H1 (cell line): ENCODE data around the gene ARL3. TPM values are rescaled to one million over a fixed set of nuclear protein-coding genes. Genes with fewer than 3 reads are reported as not detected.

Experiments used
- CTCF ChIA-PET: fragments of 300-600 bp; sonication (Branson Sonifier 250); formaldehyde crosslinking; loops from one replicate; lab custom pipeline; 2021; ENCODE audit not compliant: partially characterized antibody; lab: Charles Lee
- POLR2A ChIA-PET: fragments of 300-600 bp; sonication (Branson Sonifier 250); formaldehyde crosslinking; loops from one replicate; lab custom pipeline; 2021; ENCODE audit warnings: inconsistent platforms; ENCODE audit not compliant: partially characterized antibody; lab: Charles Lee
- DNase-seq, 2 experiments: peaks; one replicate each; pipeline versions ENCODE4 v3.0.0 to v3.0.0-alpha.2; 2010 to 2022; ENCODE audit warnings: low spot score in 2 of 2, low read depth in 1 of 2, mixed read lengths in 1 of 2
- FAIRE-seq: peaks from 2 replicates; lab custom pipeline; 2011; peaks lifted over from hg19 to GRCh38; lab: Jason Lieb, UNC
- H2AFZ ChIP-seq: 2 replicates; pipeline ENCODE4 v1.8.1; 2012; ENCODE audit warnings: low read length, inconsistent platforms
- H2AK5ac ChIP-seq: 2 replicates; pipeline ENCODE4 v1.6.1; 2013; ENCODE audit warnings: low read depth, low read length
- H2BK120ac ChIP-seq: replicated peaks from 2 replicates; pipeline ENCODE3; 2013; ENCODE audit warnings: low read depth, low read length, inconsistent platforms
- H2BK12ac ChIP-seq: 2 replicates; pipeline ENCODE4 v1.6.1; 2013; ENCODE audit warnings: low read depth, low read length
- H2BK15ac ChIP-seq: 2 replicates; pipeline ENCODE4 v1.6.1; 2013; ENCODE audit warnings: low read length
- H2BK20ac ChIP-seq: 2 replicates; pipeline ENCODE4 v1.6.1; 2013; ENCODE audit warnings: low read length
- H2BK5ac ChIP-seq: 2 replicates; pipeline ENCODE4 v1.6.1; 2013; ENCODE audit warnings: low read depth, low read length
- H3K14ac ChIP-seq: 2 replicates; pipeline ENCODE4 v1.6.1; 2013; ENCODE audit warnings: inconsistent platforms; ENCODE audit not compliant: insufficient read length
- H3K18ac ChIP-seq: 2 replicates; pipeline ENCODE4 v1.6.1; 2013; ENCODE audit warnings: low read length; ENCODE audit errors: extremely low read depth
- H3K23ac ChIP-seq: 2 replicates; pipeline ENCODE4 v1.6.1; 2013; ENCODE audit warnings: inconsistent platforms; ENCODE audit not compliant: insufficient read length
- H3K23me2 ChIP-seq: 2 replicates; pipeline ENCODE4 v1.6.1; 2013; ENCODE audit warnings: low read depth, low read length
- H3K27ac ChIP-seq: 2 replicates; pipeline ENCODE4 v1.6.1; 2011; ENCODE audit warnings: low read depth, low read length, inconsistent platforms
- H3K27me3 ChIP-seq, 4 experiments: replicated peaks in 1 of 4; 1 replicate in 1 of 4; 2 replicates in 3 of 4; pipeline versions ENCODE4 v1.6.1 to v1.8.1; 2011 to 2013; ENCODE audit warnings: low read length in 3 of 4, mild to moderate bottlenecking in 3 of 4, inconsistent platforms in 2 of 4, mixed read lengths in 2 of 4, moderate library complexity in 1 of 4; ENCODE audit not compliant: control insufficient read depth in 3 of 4, insufficient read depth in 3 of 4; ENCODE audit errors: extremely low read depth in 1 of 4
- H3K36me3 ChIP-seq, 4 experiments: 2 replicates each; pipeline versions ENCODE4 v1.6.1 to v1.8.1; 2011 to 2013; ENCODE audit warnings: mild to moderate bottlenecking in 4 of 4, low read length in 3 of 4, moderate library complexity in 2 of 4, control low read depth in 1 of 4, inconsistent platforms in 1 of 4; ENCODE audit not compliant: insufficient read depth in 4 of 4, control insufficient read depth in 2 of 4
- H3K4ac ChIP-seq: replicated peaks from 2 replicates; pipeline ENCODE3; 2013; ENCODE audit warnings: low read length, low read depth, mixed read lengths, inconsistent platforms; ENCODE audit not compliant: insufficient read length
- H3K4me1 ChIP-seq, 4 experiments: replicated peaks in 1 of 4; 1 replicate in 1 of 4; 2 replicates in 3 of 4; pipeline versions ENCODE4 v1.6.1 to v1.8.1; 2011 to 2013; ENCODE audit warnings: low read length in 3 of 4, inconsistent platforms in 2 of 4, mixed read lengths in 1 of 4; ENCODE audit not compliant: insufficient read depth in 4 of 4, control insufficient read depth in 3 of 4
- H3K4me2 ChIP-seq, 2 experiments: 2 replicates each; pipeline versions ENCODE4 v1.6.1 to v1.8.1; 2011 to 2013; ENCODE audit warnings: low read depth in 2 of 2, low read length in 2 of 2, control low read depth in 1 of 2, inconsistent platforms in 1 of 2, mild to moderate bottlenecking in 1 of 2; ENCODE audit not compliant: insufficient read depth in 1 of 2
- H3K4me3 ChIP-seq, 4 experiments: fragments of 200-600, 300-600 bp in 1 of 4; sonication (generic), shearing (Covaris generic), sonication (Bioruptor Twin) in 1 of 4; 2 replicates each; pipeline versions ENCODE4 v1.5.1 to v1.8.1; 2011 to 2016; ENCODE audit warnings: low read length in 4 of 4, low read depth in 3 of 4, control low read depth in 2 of 4, inconsistent platforms in 2 of 4, mild to moderate bottlenecking in 2 of 4, mixed read lengths in 1 of 4, moderate library complexity in 1 of 4; ENCODE audit not compliant: insufficient read depth in 2 of 4; ENCODE audit errors: extremely low read depth in 1 of 4
- H3K56ac ChIP-seq: replicated peaks from 2 replicates; pipeline ENCODE3; 2013; ENCODE audit warnings: low read depth, mild to moderate bottlenecking, mixed read lengths, low read length, inconsistent platforms; ENCODE audit not compliant: insufficient read length
- H3K79me1 ChIP-seq: 2 replicates; pipeline ENCODE4 v1.6.1; 2013; ENCODE audit warnings: low read depth, low read length, control low read depth
- H3K79me2 ChIP-seq, 2 experiments: 2 replicates each; pipeline versions ENCODE4 v1.6.1 to v1.8.1; 2012 to 2013; ENCODE audit warnings: low read length in 2 of 2, mild to moderate bottlenecking in 2 of 2, inconsistent platforms in 1 of 2; ENCODE audit not compliant: insufficient read depth in 2 of 2, control insufficient read depth in 1 of 2
- H3K9ac ChIP-seq, 4 experiments: replicated peaks in 1 of 4; 1 replicate in 1 of 4; 2 replicates in 3 of 4; pipeline versions ENCODE4 v1.6.1 to v1.8.1; 2011 to 2013; ENCODE audit warnings: low read depth in 3 of 4, low read length in 3 of 4, control low read depth in 2 of 4, mild to moderate bottlenecking in 2 of 4, moderate library complexity in 2 of 4, inconsistent platforms in 1 of 4; ENCODE audit errors: extremely low read depth in 1 of 4
- H3K9me3 ChIP-seq, 2 experiments: 2 replicates each; pipeline versions ENCODE4 v1.6.1 to v1.8.1; 2012 to 2013; ENCODE audit warnings: mild to moderate bottlenecking in 2 of 2, moderate library complexity in 2 of 2, control low read depth in 1 of 2, inconsistent platforms in 1 of 2, low read depth in 1 of 2, low read length in 1 of 2, mixed read lengths in 1 of 2; ENCODE audit not compliant: insufficient read depth in 2 of 2
- H4K20me1 ChIP-seq, 2 experiments: replicated peaks in 1 of 2; 2 replicates each; pipeline versions ENCODE3 to v1.8.1; 2011 to 2013; ENCODE audit warnings: inconsistent platforms in 2 of 2, low read length in 2 of 2, mild to moderate bottlenecking in 1 of 2; ENCODE audit not compliant: insufficient read depth in 2 of 2, control insufficient read depth in 1 of 2
- H4K5ac ChIP-seq: 2 replicates; pipeline ENCODE4 v1.6.1; 2013; ENCODE audit warnings: low read length, low read depth, mixed read lengths, inconsistent platforms; ENCODE audit not compliant: insufficient read length
- H4K8ac ChIP-seq: 2 replicates; pipeline ENCODE4 v1.8.0; 2013; ENCODE audit warnings: mild to moderate bottlenecking, moderate library complexity, low read length, inconsistent platforms; ENCODE audit not compliant: insufficient read depth; ENCODE audit errors: extremely low read depth
- H4K91ac ChIP-seq: replicated peaks from 2 replicates; pipeline ENCODE3; 2013; ENCODE audit warnings: low read length, mixed read lengths, inconsistent platforms; ENCODE audit not compliant: insufficient read length
- CEBPB ChIP-seq: IDR thresholded peaks from 2 replicates; pipeline ENCODE4 v1.6.1; 2012; ENCODE audit warnings: low read depth, low read length
- POU5F1 ChIP-seq: IDR thresholded peaks from 2 replicates; pipeline ENCODE4 v1.6.1; 2011; ENCODE audit warnings: low read depth, mild to moderate bottlenecking, low read length, moderate library complexity
- RBBP5 ChIP-seq: IDR thresholded peaks from 2 replicates; pipeline ENCODE4 v1.7.1; 2012; ENCODE audit warnings: low read depth, mild to moderate bottlenecking, inconsistent platforms, low read length, moderate library complexity, borderline replicate concordance
- SP1 ChIP-seq: IDR thresholded peaks from 2 replicates; pipeline ENCODE4 v1.6.1; 2011; ENCODE audit warnings: low read depth, low read length
- WGBS, 2 experiments: shearing (Covaris generic) in 1 of 2; methylation state at CpG; one replicate each; pipeline versions ENCODE4 v1.1.6 to v1.1.7; 2013 to 2015; ENCODE audit warnings: low lambda C conversion rate in 2 of 2, mixed read lengths in 2 of 2, inconsistent platforms in 1 of 2, low coverage in 1 of 2, missing lambda C conversion rate in 1 of 2; ENCODE audit not compliant: insufficient replicate concordance in 2 of 2, insufficient coverage in 1 of 2, insufficient read length in 1 of 2; ENCODE audit errors: extremely low coverage in 1 of 2, missing lambda C conversion rate in 1 of 2; 5-methylcytosine and 5-hydroxymethylcytosine counted together
- long read RNA-seq, 2 experiments: library from RNA in 1 of 2; library from capped mRNA in 1 of 2; stranded (forward); transcript quantifications; one replicate each; pipeline ENCODE4 v2.0.0, GENCODE V29; 2021; ENCODE audit warnings: inconsistent platforms in 1 of 2
- polyA minus RNA-seq, 3 experiments: library from RNA; depleted of rRNA, polyadenylated mRNA; stranded (reverse); fragments of >200 nt; gene quantifications; 1 replicate in 2 of 3; 2 replicates in 1 of 3; pipeline ENCODE4 v1.2.3, GENCODE V29; 2011
- polyA plus RNA-seq, 7 experiments: library from polyadenylated mRNA; depleted of rRNA in 3 of 7; stranded (reverse) in 5 of 7; unstranded in 2 of 7; fragments of >200 nt in 5 of 7; fragments of 200-250 nt in 2 of 7; gene quantifications; 1 replicate in 5 of 7; 2 replicates in 1 of 7; 4 replicates in 1 of 7; pipeline versions ENCODE4 v1.2.1 to v1.2.3, GENCODE V29; 2011 to 2013; ENCODE audit warnings: missing spikeins in 2 of 7, mixed read lengths in 2 of 7
- total RNA-seq: library from RNA; stranded (reverse); fragmentation: NEBNext Ultra II Directional; extraction: Animal tissue kit (Norgen Biotek cat#: 25700); gene quantifications from 2 replicates; pipeline ENCODE4 v1.2.1, GENCODE V29; 2021
- TF ChIP-seq, protein P1 (sequence below): IDR thresholded peaks from 2 replicates; pipeline ENCODE4 v1.6.1; 2012; ENCODE audit warnings: low read length, inconsistent platforms

Gene ARL3
- total RNA-seq, result 15.3 and 16.2 TPM in 2 replicates
- polyA plus RNA-seq (2011; rRNA removed), result 5.3 and 8.8 TPM in 2 replicates
- polyA plus RNA-seq (2011; cell fraction: cytosol; rRNA removed), result 10.7 TPM
- polyA plus RNA-seq (2011; cell fraction: nucleus; rRNA removed), result 4.1 TPM
- 17.5 to 21.4 TPM (median 19.0 TPM) in 4 replicates for polyA plus RNA-seq (2012, experiment 1 of 2)
- 10.8 TPM for polyA plus RNA-seq (2012, experiment 2 of 2)
- 16.6 TPM for polyA plus RNA-seq (2013, experiment 1 of 2)
- polyA plus RNA-seq (2013, experiment 2 of 2), result 18.0 TPM
- 4.5 and 5.0 TPM in 2 replicates for polyA minus RNA-seq (2011; rRNA and poly(A)+ RNA removed)
- 4.0 TPM for polyA minus RNA-seq (2011; cell fraction: cytosol; rRNA and poly(A)+ RNA removed)
- polyA minus RNA-seq (2011; cell fraction: nucleus; rRNA and poly(A)+ RNA removed), result 3.0 TPM
- long read RNA-seq, experiment 1, transcript ARL3-201 (6 exons, 3,844 nt), result major isoform, 33 of 75 reads
- long read RNA-seq, experiment 1, partial matches to known transcripts, result 34 of 75 reads
- long read RNA-seq, experiment 1, other reads (novel, unspliced or antisense), result 8 of 75 reads
- long read RNA-seq, experiment 2, transcript ARL3-201 (6 exons, 3,844 nt), result major isoform, 205 of 221 reads
- long read RNA-seq, experiment 2, partial matches to known transcripts, result 12 of 221 reads
- long read RNA-seq, experiment 2, other reads (novel, unspliced or antisense), result 4 of 221 reads

GRCh38 chr10:102713814-102714620 is at the start of gene ARL3:
TSS of gene ARL3 (minus strand) at chr10:102714397. CDS start at chr10:102714275, 122 bp downstream.
- peaks cover 5 to 22% (median 14%) of the 10 kb centered on the region in 4 experiments; a peak in 6 of 7 replicates for H3K4me1 ChIP-seq
- H2BK20ac ChIP-seq, result no peak within 1 kb of the TSS
- H3K4ac ChIP-seq, result peak within 1 kb of the TSS; percentile 75
- peak within 1 kb of the TSS; percentile 93 for H3K18ac ChIP-seq
- FAIRE-seq, result no peak
- H4K91ac ChIP-seq, result peak within 1 kb of the TSS; percentile 80
- 2% methylated on average over 45 of the region's 62 CpGs; no CpG with 5 or more reads in 1 of the 2 experiments for WGBS, 2 experiments
- peaks cover 8% of the 10 kb centered on the region; the same call in 1 of the 2 replicates for H3K23me2 ChIP-seq
- H2BK120ac ChIP-seq, result peak within 1 kb of the TSS; percentile 59
- ChIA-PET CTCF (interaction anchor here (0.7 to 2.1 kb wide), 15 partner anchors 10 to 439 kb away, joined by 3 to 10 read pairs (median 3); no protein-coding TSS in a partner anchor), POLR2A (interaction anchor here (0.5 to 7.3 kb wide), 22 partner anchors 12 to 660 kb away, joined by 3 to 53 read pairs (median 4); partner anchors contain the start of genes AS3MT, CNNM2, TRIM8 and WBP1L)
- no peak within 1 kb of the TSS for H3K23ac ChIP-seq
- peaks cover 0 to 9% (median 2%) of the 10 kb centered on the region in 4 experiments; a peak in 4 of 8 replicates for H3K36me3 ChIP-seq
- peak within 1 kb of the TSS; percentile 92; the same call in 1 of the 2 replicates for H2AK5ac ChIP-seq
- peak within 1 kb of the TSS; percentile 85 to 96 (median 92) for H3K4me3 ChIP-seq
- H3K56ac ChIP-seq, result peak within 1 kb of the TSS; percentile 72
- peak within 1 kb of the TSS; percentile 78 to 83 for H3K4me2 ChIP-seq
- H4K5ac ChIP-seq, result peak within 1 kb of the TSS; percentile 98
- no peak within 1 kb of the TSS; the same call in 1 of the 2 replicates for H2BK12ac ChIP-seq
- H3K27me3 ChIP-seq, result no peaks in the 10 kb centered on the region
- H2BK15ac ChIP-seq, result peak within 1 kb of the TSS; percentile 94; the same call in 1 of the 2 replicates
- H3K9me3 ChIP-seq, result no peaks in the 10 kb centered on the region
- peaks cover 2 to 12% of the 10 kb centered on the region in 2 experiments for H4K20me1 ChIP-seq
- H3K27ac ChIP-seq, result peak within 1 kb of the TSS; percentile 89
- peak within 1 kb of the TSS; percentile 60 to 93 (median 88) for H3K9ac ChIP-seq
- peaks cover 0 to 76% of the 10 kb centered on the region in 2 experiments; a peak in 2 of 4 replicates for H3K79me2 ChIP-seq
- peak; percentile 97 for DNase-seq
- peak within 1 kb of the TSS; percentile 95; the same call in 1 of the 2 replicates for H4K8ac ChIP-seq
- no peak within 1 kb of the TSS for H3K14ac ChIP-seq
- H2BK5ac ChIP-seq, result peak within 1 kb of the TSS; percentile 71
- peaks cover 4% of the 10 kb centered on the region; the same call in 1 of the 2 replicates for H3K79me1 ChIP-seq
- H2AFZ ChIP-seq, result peak within 1 kb of the TSS; percentile 25; the same call in 1 of the 2 replicates
- TF ChIP-seq SP1 (peak; percentile 57), RBBP5 (peak; percentile 67), POU5F1 (no peak), CEBPB (no peak)
- TF ChIP-seq, protein P1, sequence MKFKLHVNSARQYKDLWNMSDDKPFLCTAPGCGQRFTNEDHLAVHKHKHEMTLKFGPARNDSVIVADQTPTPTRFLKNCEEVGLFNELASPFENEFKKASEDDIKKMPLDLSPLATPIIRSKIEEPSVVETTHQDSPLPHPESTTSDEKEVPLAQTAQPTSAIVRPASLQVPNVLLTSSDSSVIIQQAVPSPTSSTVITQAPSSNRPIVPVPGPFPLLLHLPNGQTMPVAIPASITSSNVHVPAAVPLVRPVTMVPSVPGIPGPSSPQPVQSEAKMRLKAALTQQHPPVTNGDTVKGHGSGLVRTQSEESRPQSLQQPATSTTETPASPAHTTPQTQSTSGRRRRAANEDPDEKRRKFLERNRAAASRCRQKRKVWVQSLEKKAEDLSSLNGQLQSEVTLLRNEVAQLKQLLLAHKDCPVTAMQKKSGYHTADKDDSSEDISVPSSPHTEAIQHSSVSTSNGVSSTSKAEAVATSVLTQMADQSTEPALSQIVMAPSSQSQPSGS, result no peak
